ENCODE results near the gene CHP1.

DNA sequence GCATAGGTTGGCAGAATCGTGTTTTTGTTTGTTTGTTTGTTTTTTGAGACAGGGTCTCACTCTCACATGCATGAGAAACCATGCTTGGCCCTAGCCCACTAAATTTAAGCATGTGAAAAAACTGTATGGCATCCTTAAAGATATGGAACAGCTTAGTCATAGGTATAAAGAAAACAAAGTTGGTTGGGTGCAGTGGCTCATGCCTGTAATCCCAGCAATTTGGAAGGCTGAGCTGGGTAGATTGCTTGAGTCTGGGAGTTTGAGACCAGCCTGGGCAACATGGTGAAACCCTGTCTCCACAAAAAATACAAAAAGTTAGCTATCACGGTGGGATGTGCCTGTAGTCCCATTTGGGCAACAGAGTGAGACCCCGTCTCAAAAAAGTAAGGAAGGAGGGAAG, 25.8 kb upstream of the CHP1 start:
- TF ChIP-seq, protein P1, sequence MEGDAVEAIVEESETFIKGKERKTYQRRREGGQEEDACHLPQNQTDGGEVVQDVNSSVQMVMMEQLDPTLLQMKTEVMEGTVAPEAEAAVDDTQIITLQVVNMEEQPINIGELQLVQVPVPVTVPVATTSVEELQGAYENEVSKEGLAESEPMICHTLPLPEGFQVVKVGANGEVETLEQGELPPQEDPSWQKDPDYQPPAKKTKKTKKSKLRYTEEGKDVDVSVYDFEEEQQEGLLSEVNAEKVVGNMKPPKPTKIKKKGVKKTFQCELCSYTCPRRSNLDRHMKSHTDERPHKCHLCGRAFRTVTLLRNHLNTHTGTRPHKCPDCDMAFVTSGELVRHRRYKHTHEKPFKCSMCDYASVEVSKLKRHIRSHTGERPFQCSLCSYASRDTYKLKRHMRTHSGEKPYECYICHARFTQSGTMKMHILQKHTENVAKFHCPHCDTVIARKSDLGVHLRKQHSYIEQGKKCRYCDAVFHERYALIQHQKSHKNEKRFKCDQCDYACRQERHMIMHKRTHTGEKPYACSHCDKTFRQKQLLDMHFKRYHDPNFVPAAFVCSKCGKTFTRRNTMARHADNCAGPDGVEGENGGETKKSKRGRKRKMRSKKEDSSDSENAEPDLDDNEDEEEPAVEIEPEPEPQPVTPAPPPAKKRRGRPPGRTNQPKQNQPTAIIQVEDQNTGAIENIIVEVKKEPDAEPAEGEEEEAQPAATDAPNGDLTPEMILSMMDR (IDR thresholded peaks at IDR 0.05) = no peak
- no peak for TF ChIP-seq POLR2A (IDR thresholded peaks at IDR 0.05)
